Endothelial cell (in vitro differentiated cells): Measurements from ENCODE around the gene OR3A1. TPM values are rescaled to one million over a fixed set of nuclear protein-coding genes. Genes with fewer than 3 reads are reported as not detected.

Experiments
- total RNA-seq: library from RNA; stranded (reverse); fragmentation: NEBNext Ultra II Directional; extraction: Animal tissue kit (Norgen Biotek cat#: 25700); gene quantifications from one replicate; pipeline ENCODE4 v1.2.1, GENCODE V29; 2021; ENCODE audit not compliant: unreplicated experiment

OR3A1 gene
- total RNA-seq, 1 donor from 2014 or later, result not detected

Other genes starting within 250 kb of the OR3A1 start
- gene OR1D5, start 234.8 kb downstream of the OR3A1 start, total RNA-seq, result not detected
- not detected for gene OR1D2, start 193.9 kb downstream of the OR3A1 start, total RNA-seq
- not detected for gene OR1G1, start 170.8 kb downstream of the OR3A1 start, total RNA-seq
- not detected for gene OR1A2, start 100.8 kb downstream of the OR3A1 start, total RNA-seq
- not detected for gene OR1A1, start 90.7 kb downstream of the OR3A1 start, total RNA-seq
- gene OR3A2, start 87.9 kb upstream of the OR3A1 start, total RNA-seq, result not detected
- gene OR1E1, start 100.0 kb upstream of the OR3A1 start, total RNA-seq, result not detected
- gene OR3A3, start 113.0 kb upstream of the OR3A1 start, total RNA-seq, result not detected
- gene OR1E2, start 135.5 kb upstream of the OR3A1 start, total RNA-seq, result not detected
- gene SPATA22, start 173.5 kb upstream of the OR3A1 start, total RNA-seq, result not detected
- not detected for gene ASPA, start 177.6 kb upstream of the OR3A1 start, total RNA-seq